Neural cell (in vitro differentiated cells): ENCODE results near the gene SRGAP3.

Experiments
- CTCF ChIP-seq: fragments of 450-650 bp; IDR thresholded peaks from 2 replicates; pipeline ENCODE4 v1.5.1; 2014; ENCODE audit warnings: antibody characterized with exemption, mild to moderate bottlenecking, moderate library complexity; ENCODE audit not compliant: poor library complexity, severe bottlenecking
- EP300 ChIP-seq: fragments of 450-650 bp; conservative IDR thresholded peaks from 2 replicates; pipeline ENCODE4 v1.6.1; 2014; ENCODE audit warnings: antibody characterized with exemption, mild to moderate bottlenecking, moderate library complexity; ENCODE audit not compliant: poor library complexity, severe bottlenecking
- EZH2 ChIP-seq: fragments of 200-600, 300-800 bp; shearing (Covaris generic), sonication (generic); IDR thresholded peaks from 2 replicates; pipeline ENCODE4 v1.6.1; 2014; ENCODE audit warnings: antibody characterized with exemption, low read length, borderline replicate concordance, mild to moderate bottlenecking; ENCODE audit not compliant: insufficient read depth, poor library complexity, severe bottlenecking
- MXI1 ChIP-seq: fragments of 450-650 bp; conservative IDR thresholded peaks from 2 replicates; pipeline ENCODE4 v1.6.1; 2014; ENCODE audit warnings: antibody characterized with exemption, mild to moderate bottlenecking; ENCODE audit not compliant: poor library complexity, severe bottlenecking
- POLR2AphosphoS5 ChIP-seq: IDR thresholded peaks from 2 replicates; pipeline ENCODE4 v1.6.1; 2012
- RAD21 ChIP-seq: fragments of 450-650 bp; conservative IDR thresholded peaks from 2 replicates; pipeline ENCODE4 v1.6.1; 2014; ENCODE audit warnings: antibody characterized with exemption, mild to moderate bottlenecking, moderate library complexity
- REST ChIP-seq: IDR thresholded peaks from 2 replicates; pipeline ENCODE4 v1.6.1; 2012; ENCODE audit warnings: borderline replicate concordance
- SMC3 ChIP-seq: fragments of 450-650 bp; conservative IDR thresholded peaks from 2 replicates; pipeline ENCODE4 v1.6.1; 2014; ENCODE audit warnings: antibody characterized with exemption, mild to moderate bottlenecking, moderate library complexity; ENCODE audit not compliant: poor library complexity

- no peak for TF ChIP-seq CTCF
- no peak for TF ChIP-seq POLR2AphosphoS5
- TF ChIP-seq EP300, result no peak
- no peak for TF ChIP-seq SMC3
- no peak for TF ChIP-seq RAD21
- no peak for TF ChIP-seq MXI1
- no peak for TF ChIP-seq EZH2
- TF ChIP-seq REST, result no peak
These were observed 257.2 kb downstream of the SRGAP3 start for GRCh38 chr3:8992199-8992598.
